Measurements from ENCODE around the gene DDIT3. TPM values are rescaled to one million over a fixed set of nuclear protein-coding genes. Genes with fewer than 3 reads are reported as not detected.

The DDIT3 gene
- polyA plus RNA-seq, 1 donor from 2014 or later: 24.0 TPM

GRCh38 chr12:57487055-57487596, 33.2 kb downstream of the DDIT3 start:
- Histone ChIP-seq H3K79me2 (replicated peaks; ENCODE audit: insufficient read depth, low read length) (peaks cover 15% of the 10 kb centered on the region), H3K27me3 (ENCODE audit: insufficient read depth, low read depth, low read length) (no peaks in the 10 kb centered on the region), H2AFZ (ENCODE audit: low read depth, low read length) (peak overlapping the region; percentile 33), H4K20me1 (ENCODE audit: insufficient read depth) (no peaks in the 10 kb centered on the region), H3K9me2 (ENCODE audit: insufficient read depth, low read length) (no peaks in the 10 kb centered on the region), H3K4me2 (ENCODE audit: low read length) (no peak overlapping the region), H3K9me3 (ENCODE audit: low read length) (no peaks in the 10 kb centered on the region), H3K36me3 (ENCODE audit: insufficient read depth, low read length) (no peaks in the 10 kb centered on the region), H3F3A (ENCODE audit: insufficient read depth, low read length, poor library complexity, severe bottlenecking) (no peaks in the 10 kb centered on the region), H3K9ac (ENCODE audit: low read length) (no peak overlapping the region), H3K4me3 (ENCODE audit: low read length) (no peak overlapping the region), H3K27ac (ENCODE audit: low read length) (peak overlapping the region; percentile 31)
- TF ChIP-seq SMC3 (conservative IDR thresholded peaks at IDR 0.05; ENCODE audit: poor library complexity): no peak
- TF ChIP-seq POLR2AphosphoS5 (IDR thresholded peaks at IDR 0.05): no peak
- no peak for TF ChIP-seq EZH2 (IDR thresholded peaks at IDR 0.05; ENCODE audit: borderline replicate concordance, insufficient read depth, low read length, poor library complexity, severe bottlenecking)
- TF ChIP-seq RAD21 (conservative IDR thresholded peaks at IDR 0.05): no peak
- TF ChIP-seq MXI1 (conservative IDR thresholded peaks at IDR 0.05; ENCODE audit: poor library complexity, severe bottlenecking): no peak
- no peak for TF ChIP-seq CTCF (IDR thresholded peaks at IDR 0.05; ENCODE audit: poor library complexity, severe bottlenecking)
- TF ChIP-seq, protein P1, sequence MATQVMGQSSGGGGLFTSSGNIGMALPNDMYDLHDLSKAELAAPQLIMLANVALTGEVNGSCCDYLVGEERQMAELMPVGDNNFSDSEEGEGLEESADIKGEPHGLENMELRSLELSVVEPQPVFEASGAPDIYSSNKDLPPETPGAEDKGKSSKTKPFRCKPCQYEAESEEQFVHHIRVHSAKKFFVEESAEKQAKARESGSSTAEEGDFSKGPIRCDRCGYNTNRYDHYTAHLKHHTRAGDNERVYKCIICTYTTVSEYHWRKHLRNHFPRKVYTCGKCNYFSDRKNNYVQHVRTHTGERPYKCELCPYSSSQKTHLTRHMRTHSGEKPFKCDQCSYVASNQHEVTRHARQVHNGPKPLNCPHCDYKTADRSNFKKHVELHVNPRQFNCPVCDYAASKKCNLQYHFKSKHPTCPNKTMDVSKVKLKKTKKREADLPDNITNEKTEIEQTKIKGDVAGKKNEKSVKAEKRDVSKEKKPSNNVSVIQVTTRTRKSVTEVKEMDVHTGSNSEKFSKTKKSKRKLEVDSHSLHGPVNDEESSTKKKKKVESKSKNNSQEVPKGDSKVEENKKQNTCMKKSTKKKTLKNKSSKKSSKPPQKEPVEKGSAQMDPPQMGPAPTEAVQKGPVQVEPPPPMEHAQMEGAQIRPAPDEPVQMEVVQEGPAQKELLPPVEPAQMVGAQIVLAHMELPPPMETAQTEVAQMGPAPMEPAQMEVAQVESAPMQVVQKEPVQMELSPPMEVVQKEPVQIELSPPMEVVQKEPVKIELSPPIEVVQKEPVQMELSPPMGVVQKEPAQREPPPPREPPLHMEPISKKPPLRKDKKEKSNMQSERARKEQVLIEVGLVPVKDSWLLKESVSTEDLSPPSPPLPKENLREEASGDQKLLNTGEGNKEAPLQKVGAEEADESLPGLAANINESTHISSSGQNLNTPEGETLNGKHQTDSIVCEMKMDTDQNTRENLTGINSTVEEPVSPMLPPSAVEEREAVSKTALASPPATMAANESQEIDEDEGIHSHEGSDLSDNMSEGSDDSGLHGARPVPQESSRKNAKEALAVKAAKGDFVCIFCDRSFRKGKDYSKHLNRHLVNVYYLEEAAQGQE (IDR thresholded peaks at IDR 0.05; ENCODE audit: borderline replicate concordance): no peak
- TF ChIP-seq EP300 (conservative IDR thresholded peaks at IDR 0.05; ENCODE audit: poor library complexity, severe bottlenecking): no peak
- TF ChIP-seq TAF1 (IDR thresholded peaks at IDR 0.05; ENCODE audit: low read depth): no peak

DNA sequence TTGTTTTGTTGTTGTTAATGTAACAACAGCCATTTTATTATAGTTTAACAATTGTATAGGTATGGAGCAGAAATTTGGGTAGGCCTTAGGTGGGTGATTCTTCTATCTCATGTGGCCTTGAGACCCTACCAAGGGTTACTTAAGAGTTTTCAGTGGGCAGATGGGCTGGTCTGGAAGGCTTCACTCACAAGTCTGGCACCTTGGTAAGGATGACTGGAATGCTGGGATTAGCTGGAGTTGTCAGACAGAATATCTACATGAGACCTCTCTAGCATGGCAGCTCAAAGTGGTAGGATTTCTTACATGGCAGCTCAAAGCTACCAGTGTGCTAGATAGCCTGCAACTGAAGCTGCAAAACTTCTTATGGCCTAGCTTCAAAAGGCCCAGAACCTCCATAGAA, 34.6 kb downstream of the DDIT3 start:
- no peaks in the 10 kb centered on the region for H3F3A ChIP-seq (ENCODE audit: insufficient read depth, low read length, poor library complexity, severe bottlenecking)
- TF ChIP-seq RAD21 (conservative IDR thresholded peaks at IDR 0.05): no peak
- H3K27me3 ChIP-seq (ENCODE audit: insufficient read depth, low read depth, low read length): peaks cover 8% of the 10 kb centered on the region
- H3K27ac ChIP-seq (ENCODE audit: low read length): no peak overlapping the region
- H3K4me2 ChIP-seq (ENCODE audit: low read length): no peak overlapping the region
- no peaks in the 10 kb centered on the region for H3K9me2 ChIP-seq (ENCODE audit: insufficient read depth, low read length)
- H3K4me3 ChIP-seq (ENCODE audit: low read length): no peak overlapping the region
- H4K20me1 ChIP-seq (ENCODE audit: insufficient read depth): no peaks in the 10 kb centered on the region
- H2AFZ ChIP-seq (ENCODE audit: low read depth, low read length): no peak overlapping the region
- no peaks in the 10 kb centered on the region for H3K9me3 ChIP-seq (ENCODE audit: low read length)
- H3K79me2 ChIP-seq (replicated peaks; ENCODE audit: insufficient read depth, low read length): peaks cover 15% of the 10 kb centered on the region
- no peaks in the 10 kb centered on the region for H3K36me3 ChIP-seq (ENCODE audit: insufficient read depth, low read length)
- no peak overlapping the region for H3K9ac ChIP-seq (ENCODE audit: low read length)

GRCh38 chr12:57483466-57483865, 36.8 kb downstream of the DDIT3 start:
- Histone ChIP-seq H3K27ac (ENCODE audit: low read length) (no peak overlapping the region), H4K20me1 (ENCODE audit: insufficient read depth) (no peaks in the 10 kb centered on the region), H3K27me3 (ENCODE audit: insufficient read depth, low read depth, low read length) (peaks cover 27% of the 10 kb centered on the region), H3K4me2 (ENCODE audit: low read length) (no peak overlapping the region), H3K4me3 (ENCODE audit: low read length) (no peak overlapping the region), H3K9me3 (ENCODE audit: low read length) (no peaks in the 10 kb centered on the region), H3K9me2 (ENCODE audit: insufficient read depth, low read length) (no peaks in the 10 kb centered on the region), H2AFZ (ENCODE audit: low read depth, low read length) (no peak overlapping the region), H3K36me3 (ENCODE audit: insufficient read depth, low read length) (no peaks in the 10 kb centered on the region), H3K9ac (ENCODE audit: low read length) (no peak overlapping the region), H3F3A (ENCODE audit: insufficient read depth, low read length, poor library complexity, severe bottlenecking) (no peaks in the 10 kb centered on the region), H3K79me2 (replicated peaks; ENCODE audit: insufficient read depth, low read length) (peaks cover 6% of the 10 kb centered on the region)
- no peak for TF ChIP-seq EP300 (conservative IDR thresholded peaks at IDR 0.05; ENCODE audit: poor library complexity, severe bottlenecking)
- TF ChIP-seq MXI1 (conservative IDR thresholded peaks at IDR 0.05; ENCODE audit: poor library complexity, severe bottlenecking): no peak
- no peak for TF ChIP-seq RAD21 (conservative IDR thresholded peaks at IDR 0.05)
